ENCODE results near the gene KCNMA1. TPM values are rescaled to one million over a fixed set of nuclear protein-coding genes. Genes with fewer than 3 reads are reported as not detected.

Gene KCNMA1
- total and polyA plus RNA-seq, 10 of the 15 experiments (the other 5 are each of a cell fraction or from before 2014, with no cell fraction given): 8.5 to 77.0 (median 21.3) TPM

- no peak for DNase-seq (ENCODE audit: low read depth, low spot score)
- no peak overlapping the region for H2AFZ ChIP-seq (ENCODE audit: control insufficient read depth, low read depth, low read length)
- no peaks in the 10 kb centered on the region for H3K79me2 ChIP-seq (ENCODE audit: control insufficient read depth, insufficient read depth, low read length)
- no peaks in the 10 kb centered on the region for H3K4me1 ChIP-seq (ENCODE audit: control insufficient read depth, insufficient read depth, low read length)
- no peaks in the 10 kb centered on the region for H3K36me3 ChIP-seq (ENCODE audit: control insufficient read depth in 2 of 2, insufficient read depth in 2 of 2, low read length in 1 of 2)
- in situ Hi-C loops (cut with MboI): no loop called here
- POLR2A ChIA-PET: no interaction called here
- 45% methylated on average over 3 of the region's 3 CpGs for WGBS (ENCODE audit: insufficient coverage, insufficient replicate concordance, low lambda C conversion rate, missing lambda C conversion rate)
- FAIRE-seq: no peak
- H3K27me3 ChIP-seq (replicated peaks in 1 of 2; ENCODE audit: control insufficient read depth in 2 of 2, insufficient read depth in 2 of 2, low read length in 1 of 2): no peaks in the 10 kb centered on the region
- CTCF ChIA-PET: interaction anchor here (0.6 to 10.9 kb wide), 11 partner anchors 10 to 596 kb away, joined by 3 to 126 read pairs (median 5); no protein-coding TSS in a partner anchor
- no peaks in the 10 kb centered on the region for H4K20me1 ChIP-seq (ENCODE audit: control insufficient read depth, insufficient read depth)
- intact Hi-C loops (cut with micrococcal nuclease; ENCODE audit: unreplicated experiment): no loop called here
- no peak overlapping the region for H3K4me3 ChIP-seq
- no peak overlapping the region for H3K9ac ChIP-seq (ENCODE audit: control insufficient read depth, insufficient read depth, low read length)
- TF ChIP-seq ASH2L (IDR thresholded peaks at IDR 0.05; ENCODE audit: borderline replicate concordance, low read depth) (no peak), SMARCA5 (IDR thresholded peaks at IDR 0.05) (no peak), ZZZ3 (IDR thresholded peaks at IDR 0.05; ENCODE audit: control insufficient read depth, insufficient read length, low read depth) (no peak), RCOR1 (conservative IDR thresholded peaks at IDR 0.05; ENCODE audit: low read depth, low read length) (no peak), KAT2A (conservative IDR thresholded peaks at IDR 0.05; ENCODE audit: control insufficient read depth, low read depth, low read length) (no peak), ZSCAN29 (IDR thresholded peaks at IDR 0.05) (no peak), IKZF1 (conservative IDR thresholded peaks at IDR 0.05) (no peak), NR2C2 (IDR thresholded peaks at IDR 0.05; ENCODE audit: borderline replicate concordance, control insufficient read depth, insufficient read length, low read depth) (no peak), DPF2 (IDR thresholded peaks at IDR 0.05) (no peak), GABPA (IDR thresholded peaks at IDR 0.05; ENCODE audit: low read depth) (no peak), KLF5 (IDR thresholded peaks at IDR 0.05; ENCODE audit: partially characterized antibody) (no peak), SMC3 (IDR thresholded peaks at IDR 0.05; ENCODE audit: borderline replicate concordance, low read length) (no peak)
- SMC1A ChIA-PET (ENCODE audit: uncharacterized antibody, unreplicated experiment): interaction anchor here (1.9 to 3.3 kb wide), 4 partner anchors 10 to 74 kb away, joined by 4 to 27 read pairs (median 20); no protein-coding TSS in a partner anchor
- no peaks in the 10 kb centered on the region for H3K9me3 ChIP-seq (replicated peaks; ENCODE audit: control insufficient read depth, insufficient read depth, low read length)
- no peak overlapping the region for H3K27ac ChIP-seq (ENCODE audit: control insufficient read depth, insufficient read depth)
- no peak overlapping the region for H3K4me2 ChIP-seq (ENCODE audit: control insufficient read depth, insufficient read depth)
- RAD21 ChIA-PET (ENCODE audit: unreplicated experiment): interaction anchor here (0.8 to 5.3 kb wide), 5 partner anchors 10 to 402 kb away, joined by 3 to 44 read pairs (median 6); no protein-coding TSS in a partner anchor
- BruUV-seq (replicated peaks): no TSS peak
- ATAC-seq: no peak
Measured at GRCh38 chr10:77241350-77241725, 396.3 kb downstream of the KCNMA1 start.
